Measurements from ENCODE around the gene C1orf167.

GRCh38 chr1:11748294-11749202 lies 13.4 kb upstream of the C1orf167 start:
- TF ChIP-seq, protein P1, sequence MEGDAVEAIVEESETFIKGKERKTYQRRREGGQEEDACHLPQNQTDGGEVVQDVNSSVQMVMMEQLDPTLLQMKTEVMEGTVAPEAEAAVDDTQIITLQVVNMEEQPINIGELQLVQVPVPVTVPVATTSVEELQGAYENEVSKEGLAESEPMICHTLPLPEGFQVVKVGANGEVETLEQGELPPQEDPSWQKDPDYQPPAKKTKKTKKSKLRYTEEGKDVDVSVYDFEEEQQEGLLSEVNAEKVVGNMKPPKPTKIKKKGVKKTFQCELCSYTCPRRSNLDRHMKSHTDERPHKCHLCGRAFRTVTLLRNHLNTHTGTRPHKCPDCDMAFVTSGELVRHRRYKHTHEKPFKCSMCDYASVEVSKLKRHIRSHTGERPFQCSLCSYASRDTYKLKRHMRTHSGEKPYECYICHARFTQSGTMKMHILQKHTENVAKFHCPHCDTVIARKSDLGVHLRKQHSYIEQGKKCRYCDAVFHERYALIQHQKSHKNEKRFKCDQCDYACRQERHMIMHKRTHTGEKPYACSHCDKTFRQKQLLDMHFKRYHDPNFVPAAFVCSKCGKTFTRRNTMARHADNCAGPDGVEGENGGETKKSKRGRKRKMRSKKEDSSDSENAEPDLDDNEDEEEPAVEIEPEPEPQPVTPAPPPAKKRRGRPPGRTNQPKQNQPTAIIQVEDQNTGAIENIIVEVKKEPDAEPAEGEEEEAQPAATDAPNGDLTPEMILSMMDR (conservative IDR thresholded peaks at IDR 0.05): no peak
- TF ChIP-seq ZFX (IDR thresholded peaks at IDR 0.05): no peak
